Thymus (tissue), 11 donors: ENCODE data around the gene C10orf53. TPM values are rescaled to one million over a fixed set of nuclear protein-coding genes. Genes with fewer than 3 reads are reported as not detected.

Experiments used
- DNase-seq, 9 donors: peaks; one replicate each; pipeline ENCODE4 v3.0.0-alpha.2; 2013; ENCODE audit warnings: low spot score in 9 of 9, low read depth in 6 of 9, missing footprints in 1 of 9
- H3K27ac ChIP-seq, 2 donors: one replicate each; pipeline ENCODE4 v1.5.1; 2013; ENCODE audit warnings: control low read depth in 1 of 2, low read depth in 1 of 2, low read length in 1 of 2, mild to moderate bottlenecking in 1 of 2, moderate library complexity in 1 of 2
- H3K27me3 ChIP-seq, 2 donors: one replicate each; pipeline ENCODE4 v1.5.1; 2013; ENCODE audit warnings: low read length in 1 of 2; ENCODE audit not compliant: control insufficient read depth in 2 of 2, insufficient read depth in 1 of 2
- H3K36me3 ChIP-seq, 2 donors: one replicate each; pipeline ENCODE4 v1.5.1; 2013; ENCODE audit warnings: low read length in 1 of 2, mild to moderate bottlenecking in 1 of 2, moderate library complexity in 1 of 2; ENCODE audit not compliant: control insufficient read depth in 2 of 2, insufficient read depth in 2 of 2
- H3K4me1 ChIP-seq, 2 donors: one replicate each; pipeline ENCODE4 v1.5.1; 2013; ENCODE audit warnings: low read length in 2 of 2; ENCODE audit not compliant: control insufficient read depth in 2 of 2, insufficient read depth in 2 of 2
- H3K4me3 ChIP-seq, 2 donors: one replicate each; pipeline ENCODE4 v1.5.1; 2013; ENCODE audit warnings: low read length in 2 of 2, control low read depth in 1 of 2, mild to moderate bottlenecking in 1 of 2
- H3K9me3 ChIP-seq, 2 donors: one replicate each; pipeline ENCODE4 v1.5.1; 2013; ENCODE audit warnings: low read length in 1 of 2, mild to moderate bottlenecking in 1 of 2; ENCODE audit not compliant: control insufficient read depth in 2 of 2, insufficient read depth in 1 of 2
- WGBS: extraction: QIAGEN DNeasy Blood & Tissue Kit; methylation state at CpG from one replicate; pipeline ENCODE4 v1.1.7; 2013; 5-methylcytosine and 5-hydroxymethylcytosine counted together
- polyA plus RNA-seq: library from polyadenylated mRNA; stranded (reverse); fragments of 200-250 nt; gene quantifications from one replicate; pipeline ENCODE4 v1.2.3, GENCODE V29; 2013
- total RNA-seq: library from RNA; stranded (reverse); fragments of 120-200 nt; gene quantifications from one replicate; pipeline ENCODE4 v1.2.4, GENCODE V29; 2013
- donor health status: healthy.

Gene C10orf53
- total and polyA plus RNA-seq, 2 donors = 0.05 TPM; not detected in 1

- Histone ChIP-seq H3K36me3 (no peaks in the 10 kb centered on the region), H3K9me3 (no peaks in the 10 kb centered on the region), H3K27ac (no peak overlapping the region), H3K27me3 (peaks cover 6 to 29% of the 10 kb centered on the region in 2 donors), H3K4me1 (no peaks in the 10 kb centered on the region), H3K4me3 (no peak overlapping the region)
- 91% methylated on average over 6 of the region's 6 CpGs for WGBS
- DNase-seq = no peak
Observed at GRCh38 chr10:49694466-49694865, 15.0 kb downstream of the C10orf53 start.

- Histone ChIP-seq H3K36me3 (no peaks in the 10 kb centered on the region), H3K9me3 (no peaks in the 10 kb centered on the region), H3K4me1 (no peaks in the 10 kb centered on the region), H3K4me3 (no peak overlapping the region), H3K27ac (no peak overlapping the region), H3K27me3 (peaks cover 2 to 11% of the 10 kb centered on the region in 2 donors)
- WGBS = 88% methylated on average over 7 of the region's 7 CpGs
- no peak for DNase-seq
Observed at GRCh38 chr10:49696311-49696710, 16.9 kb downstream of the C10orf53 start.

GRCh38 chr10:49698679-49699078, 19.2 kb downstream of the C10orf53 start:
- H3K4me1 ChIP-seq = no peaks in the 10 kb centered on the region
- H3K9me3 ChIP-seq = no peaks in the 10 kb centered on the region
- no peak for DNase-seq
- no peaks in the 10 kb centered on the region for H3K36me3 ChIP-seq
- peaks cover 0 to 2% of the 10 kb centered on the region in 2 donors for H3K27me3 ChIP-seq
- H3K27ac ChIP-seq = no peak overlapping the region
- no peak overlapping the region for H3K4me3 ChIP-seq
- 85% methylated on average over 9 of the region's 9 CpGs for WGBS

- Histone ChIP-seq H3K27me3 (peaks cover 0 to 2% of the 10 kb centered on the region in 2 donors), H3K36me3 (no peaks in the 10 kb centered on the region), H3K27ac (no peak overlapping the region), H3K9me3 (no peaks in the 10 kb centered on the region), H3K4me1 (no peaks in the 10 kb centered on the region), H3K4me3 (no peak overlapping the region)
- DNase-seq = no peak
- 94% methylated on average over 3 of the region's 3 CpGs for WGBS
Observed at GRCh38 chr10:49700211-49700610, 20.8 kb downstream of the C10orf53 start.

GRCh38 chr10:49700997-49701396, 21.5 kb downstream of the C10orf53 start:
- H3K36me3 ChIP-seq = no peaks in the 10 kb centered on the region
- 25% methylated on average over 3 of the region's 3 CpGs for WGBS
- no peaks in the 10 kb centered on the region for H3K27me3 ChIP-seq
- no peaks in the 10 kb centered on the region for H3K4me1 ChIP-seq
- H3K4me3 ChIP-seq = no peak overlapping the region
- H3K27ac ChIP-seq = no peak overlapping the region
- no peaks in the 10 kb centered on the region for H3K9me3 ChIP-seq
- no peak for DNase-seq

- DNase-seq = no peak
- WGBS = 91% methylated on average over 3 of the region's 3 CpGs
- H3K27me3 ChIP-seq = no peaks in the 10 kb centered on the region
- H3K27ac ChIP-seq = no peak overlapping the region
- no peaks in the 10 kb centered on the region for H3K4me1 ChIP-seq
- no peak overlapping the region for H3K4me3 ChIP-seq
- H3K36me3 ChIP-seq = no peaks in the 10 kb centered on the region
- H3K9me3 ChIP-seq = no peaks in the 10 kb centered on the region
Observed at GRCh38 chr10:49707585-49707984, 28.1 kb downstream of the C10orf53 start.

- H3K27me3 ChIP-seq = no peaks in the 10 kb centered on the region
- H3K9me3 ChIP-seq = peaks cover 0 to 2% of the 10 kb centered on the region in 2 donors
- 80% methylated on average over 5 of the region's 5 CpGs for WGBS
- H3K36me3 ChIP-seq = no peaks in the 10 kb centered on the region
- no peak overlapping the region for H3K27ac ChIP-seq
- no peaks in the 10 kb centered on the region for H3K4me1 ChIP-seq
- no peak for DNase-seq
- H3K4me3 ChIP-seq = no peak overlapping the region
Observed at GRCh38 chr10:49709934-49710333, 30.5 kb downstream of the C10orf53 start.

- H3K27ac ChIP-seq = no peak overlapping the region
- H3K36me3 ChIP-seq = no peaks in the 10 kb centered on the region
- no peak overlapping the region for H3K4me3 ChIP-seq
- H3K9me3 ChIP-seq = peaks cover 0 to 6% of the 10 kb centered on the region in 2 donors
- H3K4me1 ChIP-seq = no peaks in the 10 kb centered on the region
- WGBS = 91% methylated on average over 6 of the region's 6 CpGs
- DNase-seq = no peak
- H3K27me3 ChIP-seq = no peaks in the 10 kb centered on the region
Observed at GRCh38 chr10:49710966-49711365, 31.5 kb downstream of the C10orf53 start.

GRCh38 chr10:49711481-49711880, 32.0 kb downstream of the C10orf53 start:
- no peak for DNase-seq
- H3K36me3 ChIP-seq = no peaks in the 10 kb centered on the region
- peaks cover 0 to 6% of the 10 kb centered on the region in 2 donors for H3K9me3 ChIP-seq
- no peak overlapping the region for H3K27ac ChIP-seq
- H3K4me1 ChIP-seq = no peaks in the 10 kb centered on the region
- no peaks in the 10 kb centered on the region for H3K27me3 ChIP-seq
- no peak overlapping the region for H3K4me3 ChIP-seq
- 81% methylated on average over 8 of the region's 8 CpGs for WGBS

GRCh38 chr10:49713266-49713665, 33.8 kb downstream of the C10orf53 start:
- peaks cover 0 to 6% of the 10 kb centered on the region in 2 donors for H3K9me3 ChIP-seq
- H3K4me3 ChIP-seq = no peak overlapping the region
- no peaks in the 10 kb centered on the region for H3K36me3 ChIP-seq
- H3K27me3 ChIP-seq = no peaks in the 10 kb centered on the region
- H3K27ac ChIP-seq = no peak overlapping the region
- no peaks in the 10 kb centered on the region for H3K4me1 ChIP-seq
- no peak for DNase-seq
- 88% methylated on average over 5 of the region's 5 CpGs for WGBS
